IPS-18c (cell line): ENCODE data around the gene ACKR3.

Source experiments
- H3K4me3 ChIP-seq: 2 replicates; pipeline ENCODE4 v1.7.0; 2013; ENCODE audit warnings: low read depth, mild to moderate bottlenecking, low read length, moderate library complexity; ENCODE audit not compliant: insufficient read depth
- H3K9me3 ChIP-seq: one replicate; pipeline ENCODE4 v1.6.1; 2013; ENCODE audit warnings: mild to moderate bottlenecking, low read length, moderate library complexity; ENCODE audit not compliant: control insufficient read depth, insufficient read depth

Gene ACKR3

DNA sequence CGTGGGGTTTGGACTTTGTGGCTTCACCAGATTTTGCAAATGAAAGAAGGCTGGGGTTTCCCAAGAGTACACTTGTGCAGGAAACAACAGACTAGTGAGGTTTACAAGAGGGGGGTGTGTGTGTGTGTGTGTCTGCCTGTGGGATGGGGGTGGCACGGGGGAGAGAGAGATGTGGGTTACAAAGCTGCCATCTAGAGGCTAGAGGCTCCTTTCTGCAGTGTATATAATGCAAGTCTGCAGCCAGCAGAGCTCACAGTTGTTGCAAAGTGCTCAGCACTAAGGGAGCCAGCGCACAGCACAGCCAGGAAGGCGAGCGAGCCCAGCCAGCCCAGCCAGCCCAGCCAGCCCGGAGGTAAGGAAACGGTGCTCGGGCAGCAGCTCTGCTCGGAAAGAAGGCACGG is at the start of gene ACKR3:
ACKR3 (plus strand) TSS at position 253 of the 401 bp plus-strand sequence. CDS start 10,641 bp downstream, outside the sequence.
- Histone ChIP-seq H3K9me3 (no peaks in the 10 kb centered on the region), H3K4me3 (peak within 1 kb of the TSS; percentile 57; the same call in 1 of the 2 replicates)

DNA sequence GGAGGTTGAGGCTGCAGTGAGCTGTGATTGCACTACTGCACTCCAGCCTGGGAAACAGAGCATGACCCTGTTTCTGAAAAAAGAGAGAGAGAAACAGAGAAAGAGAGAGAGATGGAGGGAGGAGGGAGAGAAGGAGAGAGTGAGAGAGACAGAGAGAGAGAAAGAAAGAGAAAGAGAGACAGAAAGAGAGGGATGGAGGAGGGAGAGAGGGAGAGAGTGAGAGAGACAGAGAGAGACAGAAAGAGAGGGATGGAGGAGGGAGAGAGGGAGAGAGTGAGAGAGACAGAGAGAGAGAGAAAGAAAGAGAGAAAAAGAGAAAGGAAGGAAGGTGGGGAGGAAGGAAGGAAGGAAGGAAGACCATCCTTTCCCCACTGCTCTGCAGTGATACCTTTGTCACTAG is 48.1 kb upstream of the ACKR3 start:
- no peak overlapping the region for H3K4me3 ChIP-seq
- H3K9me3 ChIP-seq: no peaks in the 10 kb centered on the region

DNA sequence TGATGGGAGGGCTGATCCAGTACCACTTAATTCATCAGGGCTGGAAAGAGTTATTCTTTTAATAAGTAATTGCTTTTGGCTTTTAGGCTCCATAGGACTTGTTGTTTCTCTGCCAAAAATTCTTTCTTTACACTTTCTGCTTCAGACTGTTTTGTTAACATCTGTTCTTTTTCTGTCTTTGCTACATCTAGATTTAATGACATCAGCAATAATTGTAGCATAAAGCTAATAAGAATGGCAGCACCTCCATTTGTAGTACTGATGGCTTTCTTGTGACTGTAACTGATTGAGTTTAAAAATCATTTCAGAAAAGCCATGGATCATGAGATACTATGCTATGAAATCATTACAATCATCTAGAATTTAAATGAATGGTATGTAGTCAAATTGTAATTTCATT is 46.4 kb upstream of the ACKR3 start:
- Histone ChIP-seq H3K4me3 (no peak overlapping the region), H3K9me3 (no peaks in the 10 kb centered on the region)

DNA sequence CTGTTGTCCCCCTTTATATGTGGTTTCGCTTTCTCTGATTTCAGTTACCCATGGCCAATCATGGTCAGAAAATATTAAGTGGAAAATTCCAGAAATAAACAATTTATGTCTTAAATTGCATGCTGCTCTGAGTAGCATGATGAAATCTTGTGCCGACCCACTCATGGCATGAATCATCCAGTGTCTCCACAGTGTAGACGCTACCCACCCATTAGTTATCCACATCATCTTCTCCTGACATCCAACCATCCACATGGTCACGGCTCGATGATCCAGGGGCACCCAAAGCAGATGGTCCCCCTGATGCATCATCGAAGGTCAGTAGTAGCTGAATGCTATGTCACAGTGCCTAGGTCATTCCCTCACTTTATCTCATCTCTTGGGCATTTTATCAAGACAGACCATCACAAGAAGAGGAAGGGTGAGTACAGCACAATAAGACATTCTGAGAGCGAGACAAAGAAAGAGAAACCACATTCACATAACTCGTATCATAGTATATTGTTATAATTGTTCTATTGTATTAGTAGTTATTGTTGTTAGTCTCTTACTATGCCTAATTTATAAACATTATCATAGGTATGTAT is 44.1 kb upstream of the ACKR3 start:
- H3K9me3 ChIP-seq: no peaks in the 10 kb centered on the region
- no peak overlapping the region for H3K4me3 ChIP-seq

DNA sequence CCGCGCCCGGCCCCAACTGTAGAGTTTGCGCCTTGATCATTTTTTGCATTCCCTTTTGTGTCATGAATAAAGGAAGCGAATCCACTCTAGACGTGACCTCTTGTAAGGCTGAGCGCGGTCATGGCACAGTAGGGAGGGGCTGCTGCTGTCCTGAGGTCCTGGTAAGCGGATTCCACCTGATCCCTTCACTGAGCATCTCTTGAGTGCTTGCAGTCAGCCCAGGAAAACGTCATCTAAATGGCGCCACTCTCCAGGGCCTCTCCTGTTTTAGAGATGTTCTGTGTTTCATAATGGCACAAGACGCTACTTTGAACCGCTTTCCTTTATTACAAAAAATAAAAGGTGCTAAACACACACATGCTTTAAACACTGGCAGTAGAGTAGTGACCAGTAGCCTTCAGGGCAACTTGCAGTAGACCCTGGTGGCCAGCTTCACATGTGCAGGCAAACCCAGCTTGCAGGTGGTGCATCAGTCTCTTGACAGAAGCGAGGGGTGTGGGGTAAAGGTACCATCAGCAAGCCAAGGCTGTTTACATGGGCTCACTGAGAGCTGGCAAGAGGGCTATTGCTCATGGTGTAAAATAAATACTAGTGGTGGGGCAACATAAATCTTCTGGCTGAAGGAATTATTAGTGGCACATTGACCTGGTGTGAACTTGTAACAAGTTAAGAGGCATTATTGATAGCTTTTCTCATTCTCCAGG is 43.0 kb upstream of the ACKR3 start:
- H3K9me3 ChIP-seq: no peaks in the 10 kb centered on the region

DNA sequence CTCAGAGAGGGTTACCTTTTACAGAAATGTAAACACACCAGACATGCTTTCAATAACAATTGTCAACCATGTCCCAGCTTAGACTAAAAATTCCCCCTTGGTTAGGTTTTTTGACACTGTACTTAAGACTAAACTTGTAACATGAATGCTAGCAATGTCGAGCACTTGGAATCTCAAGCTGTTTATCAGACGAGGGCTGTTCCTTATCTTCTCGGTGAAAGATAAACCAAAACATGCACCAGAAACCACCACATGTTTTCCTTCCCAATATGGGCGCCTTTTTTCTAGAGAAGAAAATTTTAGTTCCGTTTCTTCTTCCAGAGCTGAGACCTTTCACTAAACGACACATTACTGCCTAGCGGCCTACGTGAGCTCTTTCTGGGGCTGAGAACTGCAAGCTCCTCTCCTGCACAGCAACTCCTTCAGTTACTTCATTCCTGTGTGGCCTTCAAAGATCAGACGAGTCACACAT is 42.4 kb upstream of the ACKR3 start:
- no peak overlapping the region for H3K4me3 ChIP-seq
- H3K9me3 ChIP-seq: no peaks in the 10 kb centered on the region

More for the DNA sequence above, 43.0 kb upstream of the ACKR3 start:
- H3K4me3 ChIP-seq: no peak overlapping the region

DNA sequence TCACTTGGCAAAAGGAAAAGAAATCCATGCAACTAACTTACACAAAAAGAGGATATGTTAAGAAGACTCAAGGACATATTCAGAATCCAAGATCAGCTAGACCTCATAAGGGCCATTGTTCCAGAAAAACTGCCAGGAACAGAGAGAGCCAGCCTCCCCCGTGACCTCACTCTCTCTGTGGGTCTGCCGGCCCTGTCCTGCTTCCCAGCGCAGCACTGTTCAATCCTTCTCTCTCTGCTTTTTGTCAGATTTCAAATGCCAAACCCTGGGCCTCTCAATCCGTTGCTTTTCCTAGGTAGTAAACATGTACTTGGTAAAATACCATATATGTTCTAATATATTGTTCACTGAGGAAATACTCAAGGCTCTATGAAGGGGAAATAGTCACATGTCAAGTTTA is 40.0 kb upstream of the ACKR3 start:
- H3K9me3 ChIP-seq: no peaks in the 10 kb centered on the region
- H3K4me3 ChIP-seq: no peak overlapping the region

DNA sequence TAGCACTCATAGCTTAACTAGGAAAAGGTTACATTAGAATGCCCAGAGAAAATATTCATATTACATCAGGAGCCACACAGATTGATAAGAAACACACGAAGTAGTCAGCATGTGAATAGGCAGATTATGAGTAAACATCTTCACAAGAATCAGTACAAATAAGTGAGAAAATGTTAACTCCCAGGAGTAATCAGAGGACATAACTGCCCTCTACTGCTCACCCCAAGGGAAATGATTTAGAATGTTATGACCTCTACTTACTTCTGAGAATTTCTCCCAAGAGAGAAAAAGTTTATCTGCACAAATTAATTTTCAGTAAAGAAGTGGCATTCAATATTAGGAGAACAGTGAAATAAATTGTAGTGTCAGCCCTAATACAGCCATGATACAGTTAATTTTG is 39.1 kb upstream of the ACKR3 start:
- H3K9me3 ChIP-seq: no peaks in the 10 kb centered on the region

DNA sequence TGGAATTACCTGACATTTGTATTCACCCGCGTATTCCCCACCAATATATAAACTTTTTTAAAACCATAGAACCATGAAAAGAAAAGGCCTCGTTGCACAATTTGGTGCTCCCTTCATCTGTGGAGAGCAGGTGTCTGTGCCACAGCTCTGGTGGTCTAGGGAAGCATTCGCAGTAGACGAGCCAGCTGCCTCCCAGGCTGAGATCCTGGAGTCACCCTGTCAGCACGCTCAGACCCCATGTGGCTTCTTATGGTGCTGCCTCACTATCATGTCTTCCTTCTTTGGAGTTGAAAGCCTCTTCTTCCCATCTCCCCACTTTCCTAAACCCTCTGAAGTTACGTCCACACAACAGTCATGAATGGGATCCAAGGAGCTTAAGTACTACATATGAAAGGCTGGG is 38.4 kb upstream of the ACKR3 start:
- H3K9me3 ChIP-seq: no peaks in the 10 kb centered on the region
- H3K4me3 ChIP-seq: no peak overlapping the region

More for the DNA sequence above, 39.1 kb upstream of the ACKR3 start:
- H3K4me3 ChIP-seq: no peak overlapping the region

DNA sequence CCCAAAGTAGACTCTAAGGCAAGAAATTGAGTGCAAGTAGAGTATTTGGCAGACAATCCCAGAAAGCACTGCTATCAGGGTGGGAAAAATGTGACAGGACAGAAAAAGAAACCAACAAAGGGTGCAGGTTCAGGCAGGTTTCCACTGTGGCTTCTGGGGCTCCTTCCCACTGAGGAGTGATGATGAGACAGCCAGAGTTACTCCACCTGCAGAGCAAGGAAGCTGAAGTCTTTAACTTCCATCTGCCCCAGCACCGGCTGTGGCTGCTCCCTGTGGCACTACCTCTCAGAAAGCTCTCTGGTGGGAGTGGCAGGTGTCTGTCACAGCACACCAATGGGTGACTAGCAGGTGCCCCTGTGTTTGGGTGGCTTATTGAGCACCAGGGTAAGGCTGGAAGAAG is 37.6 kb upstream of the ACKR3 start:
- no peak overlapping the region for H3K4me3 ChIP-seq
- no peaks in the 10 kb centered on the region for H3K9me3 ChIP-seq

DNA sequence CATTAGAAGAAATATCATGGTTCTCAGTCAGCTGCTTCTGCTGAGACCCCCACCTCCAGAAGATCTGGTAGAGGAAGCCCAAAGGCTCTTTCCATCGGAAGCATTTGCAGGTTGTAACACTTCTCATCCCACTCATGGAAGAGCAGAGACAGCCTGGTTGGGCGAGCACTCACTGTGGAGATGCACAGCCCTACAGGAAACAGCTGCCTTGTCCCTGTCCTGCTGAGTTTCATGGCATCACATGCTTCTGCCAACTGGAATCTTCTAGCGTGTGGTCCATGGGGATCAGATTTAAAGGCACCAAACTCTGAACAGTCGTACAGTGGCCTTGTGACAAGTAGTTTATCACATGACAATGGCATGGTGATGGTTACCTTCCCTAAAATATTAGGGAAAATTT is 36.3 kb upstream of the ACKR3 start:
- Histone ChIP-seq H3K4me3 (no peak overlapping the region), H3K9me3 (no peaks in the 10 kb centered on the region)

DNA sequence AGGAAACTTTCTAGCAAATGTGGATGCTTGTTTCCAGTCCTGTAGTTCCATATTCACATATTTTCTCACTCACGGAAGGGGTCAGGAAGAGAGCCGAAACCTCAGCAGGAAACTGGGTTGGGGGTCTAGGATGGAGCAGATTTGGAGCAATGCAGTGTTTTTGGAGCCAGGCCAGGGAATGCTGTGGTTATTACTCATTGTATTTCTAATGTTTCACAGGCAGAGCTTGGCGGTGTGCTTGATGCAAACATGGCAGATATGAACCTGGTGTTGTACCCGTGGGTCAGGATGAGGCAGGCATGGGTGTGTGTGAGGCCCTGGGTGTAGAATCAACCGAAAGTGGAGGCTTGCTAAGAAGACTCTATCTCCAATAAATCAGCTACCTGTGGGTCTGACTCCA is 34.6 kb upstream of the ACKR3 start:
- Histone ChIP-seq H3K4me3 (no peak overlapping the region), H3K9me3 (no peaks in the 10 kb centered on the region)

DNA sequence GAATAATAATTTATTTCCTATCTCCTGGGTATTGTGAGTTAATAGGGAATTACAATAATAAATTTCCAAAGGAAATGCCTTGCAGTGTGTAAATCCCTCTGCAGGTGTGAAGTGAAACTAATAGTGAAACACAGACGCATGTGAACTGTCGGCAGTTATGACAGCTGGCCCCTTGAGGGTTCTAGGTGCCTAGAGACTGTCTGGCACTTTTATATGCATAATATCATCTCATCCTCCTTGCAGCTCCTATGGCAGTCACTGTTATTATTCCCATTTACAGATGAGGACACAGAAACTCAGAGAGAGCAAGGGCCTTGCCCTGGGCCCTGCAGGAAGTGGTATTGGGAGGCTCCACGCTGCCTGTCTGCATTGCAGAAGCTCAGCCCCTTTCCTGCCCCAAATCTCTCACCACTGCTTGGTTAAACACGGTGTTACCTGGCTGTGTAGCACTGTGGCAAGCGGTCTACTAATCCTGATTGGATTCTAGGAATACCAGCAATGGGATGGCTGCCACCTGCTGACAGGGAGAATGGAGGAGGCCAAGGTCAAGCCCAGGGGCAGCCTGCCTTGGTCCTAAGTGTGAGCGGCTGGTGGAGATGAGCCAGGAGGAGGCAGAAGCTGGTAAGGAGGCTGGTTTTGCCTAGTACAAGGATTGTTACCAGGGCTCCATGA is 32.8 kb upstream of the ACKR3 start:
- no peak overlapping the region for H3K4me3 ChIP-seq
- H3K9me3 ChIP-seq: no peaks in the 10 kb centered on the region

DNA sequence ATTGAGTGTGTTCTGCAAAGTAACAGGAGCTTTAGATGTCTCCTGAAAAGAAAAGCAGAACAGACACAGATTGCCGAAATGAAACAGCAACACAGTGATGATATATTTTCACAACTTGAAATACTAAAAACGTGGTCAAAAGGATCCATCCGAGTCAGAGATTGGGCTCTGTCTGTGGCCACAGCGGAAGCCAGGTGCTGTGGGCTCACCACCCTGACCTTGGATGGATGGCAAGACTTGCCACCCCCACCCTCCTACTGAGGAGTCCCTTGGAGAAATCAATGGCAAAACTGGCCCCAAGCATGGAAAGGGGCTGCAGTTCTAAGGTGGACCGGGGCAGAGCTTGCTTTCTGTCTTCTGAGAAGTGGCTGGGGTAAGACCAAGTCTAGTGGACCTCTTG is 31.4 kb upstream of the ACKR3 start:
- no peak overlapping the region for H3K4me3 ChIP-seq
- H3K9me3 ChIP-seq: no peaks in the 10 kb centered on the region

DNA sequence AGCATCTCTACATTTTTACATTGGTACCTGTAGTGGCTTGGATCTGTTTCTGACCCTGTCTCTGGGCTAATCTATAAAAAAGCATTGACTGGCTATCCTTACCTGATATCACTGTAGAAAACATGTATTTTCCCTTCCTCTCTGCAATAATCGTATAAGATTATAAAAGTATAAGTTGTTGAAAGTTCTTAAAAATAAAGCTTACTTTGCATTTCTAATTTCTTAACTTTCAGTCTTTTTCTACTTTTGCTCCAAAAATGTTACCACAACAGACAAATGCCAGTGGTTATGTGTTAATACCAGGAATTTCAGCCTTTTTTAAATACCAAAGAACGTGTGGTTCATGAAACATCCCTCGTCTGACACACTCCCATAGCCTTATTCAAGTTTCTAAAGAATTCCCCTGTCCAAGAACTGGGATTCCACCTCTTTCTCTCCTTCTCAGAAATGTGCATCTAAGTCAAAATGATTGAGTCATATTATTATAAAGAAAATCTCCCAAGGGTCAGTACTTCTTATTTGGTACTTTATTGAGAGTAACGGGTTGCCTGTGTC is 28.5 kb upstream of the ACKR3 start:
- Histone ChIP-seq H3K9me3 (no peaks in the 10 kb centered on the region), H3K4me3 (no peak overlapping the region)

DNA sequence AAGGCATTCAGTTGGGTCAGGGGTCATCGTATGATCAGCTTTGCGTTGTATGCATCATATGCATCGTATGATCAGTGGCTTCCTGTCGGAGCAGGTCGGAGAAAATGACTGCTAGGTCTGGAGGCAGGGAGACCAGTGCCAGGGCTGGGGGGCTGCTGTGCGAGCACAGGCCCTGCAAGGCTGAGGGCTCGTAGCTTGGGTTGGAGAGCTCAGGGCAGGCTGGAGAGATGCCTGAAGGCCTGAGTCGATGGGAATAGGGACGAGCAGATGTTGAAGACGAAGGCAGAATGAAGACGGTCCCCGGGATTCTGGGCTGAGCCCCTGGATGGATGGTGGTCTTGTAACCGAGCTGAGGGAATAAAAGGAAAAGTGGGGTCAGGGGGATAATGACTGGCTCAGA is 25.3 kb upstream of the ACKR3 start:
- Histone ChIP-seq H3K4me3 (no peak overlapping the region), H3K9me3 (no peaks in the 10 kb centered on the region)

DNA sequence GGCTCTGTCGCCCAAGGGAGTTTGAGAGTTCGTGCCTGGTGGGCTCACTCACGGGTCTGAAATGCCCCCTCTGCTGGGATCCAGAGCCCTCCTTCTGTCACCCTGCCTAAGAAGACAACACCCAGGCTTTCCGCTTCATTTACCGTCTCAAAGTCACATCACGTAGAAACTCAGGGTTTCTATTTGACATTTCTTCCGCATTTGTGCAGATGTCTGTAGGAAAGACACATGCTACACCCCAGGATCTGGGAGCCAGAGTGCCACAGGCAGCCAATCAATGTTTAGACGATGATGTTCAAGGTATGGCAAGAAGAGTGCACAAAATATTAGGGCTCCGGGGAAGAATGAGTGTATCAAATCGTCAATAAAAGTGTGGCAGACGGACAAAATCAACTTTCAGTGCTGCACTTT is 24.4 kb upstream of the ACKR3 start:
- H3K9me3 ChIP-seq: no peaks in the 10 kb centered on the region
- H3K4me3 ChIP-seq: no peak overlapping the region
